Superior temporal gyrus (tissue), 1 donor: ENCODE results near the gene DPAGT1.
"Not testable (repeated sequence)": the region's sequence is repeated elsewhere in the genome, so short reads cannot be mapped to it uniquely, and the experiment has no call there.

Experiments
- DNase-seq: peaks from one replicate; pipeline ENCODE4 v3.0.0-alpha.2; 2016; ENCODE audit errors: extremely low spot score

DPAGT1 gene

DNA sequence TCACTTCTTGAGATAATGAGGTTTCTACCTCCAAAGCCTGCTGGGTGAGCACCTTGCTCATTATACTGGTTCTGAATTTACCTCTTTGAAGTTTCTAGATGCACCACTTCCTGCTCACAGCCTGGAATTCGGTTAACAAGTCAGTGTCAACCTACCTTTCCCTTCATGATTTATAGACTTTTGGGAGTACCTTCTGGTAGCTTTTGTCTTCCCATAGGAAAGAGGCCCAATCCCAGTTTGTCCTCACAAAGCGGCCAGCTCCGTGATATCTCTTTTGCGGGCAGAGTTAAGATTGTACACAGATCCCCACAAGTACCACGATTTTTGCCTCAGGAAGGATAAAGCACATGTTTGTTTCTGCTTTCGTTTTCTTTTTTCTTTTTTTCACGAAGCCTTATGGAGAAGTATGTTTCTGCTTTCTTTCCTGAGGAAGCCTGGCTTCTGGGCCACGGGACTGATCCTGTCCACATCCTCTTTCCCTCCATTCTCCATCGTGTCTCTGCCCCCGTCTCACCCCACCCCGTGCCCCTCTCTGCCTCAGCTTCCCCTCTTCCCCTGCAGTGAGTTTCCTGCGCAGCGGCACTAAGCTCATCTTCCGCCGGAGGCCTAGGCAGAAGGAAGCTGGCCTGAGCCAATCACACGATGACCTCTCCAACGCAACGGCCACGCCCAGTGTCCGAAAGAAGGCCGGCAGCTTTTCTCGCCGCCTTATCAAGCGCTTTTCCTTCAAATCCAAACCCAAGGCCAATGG is 14.0 kb upstream of the DPAGT1 start:
- no peak for DNase-seq

DNA sequence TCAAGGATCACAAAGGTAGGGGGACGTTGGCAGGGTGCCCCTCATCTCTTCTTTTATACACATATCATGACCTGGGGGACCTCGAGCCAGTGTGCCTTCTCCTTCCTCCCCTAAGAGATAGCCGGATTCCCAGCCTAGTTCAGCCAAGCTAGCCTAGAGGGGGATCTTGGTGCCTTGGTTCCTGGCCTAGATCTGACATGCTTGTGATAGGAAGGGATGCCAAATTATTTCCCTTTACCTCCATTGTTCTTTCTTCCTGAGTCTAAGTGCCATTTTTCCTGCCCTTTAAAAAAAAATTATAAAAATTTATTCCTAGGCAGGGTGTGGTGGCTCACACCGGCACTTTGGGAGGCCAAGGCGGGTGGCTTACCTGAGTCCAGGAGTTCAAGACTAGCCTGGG is 12.7 kb upstream of the DPAGT1 start:
- DNase-seq = no peak

DNA sequence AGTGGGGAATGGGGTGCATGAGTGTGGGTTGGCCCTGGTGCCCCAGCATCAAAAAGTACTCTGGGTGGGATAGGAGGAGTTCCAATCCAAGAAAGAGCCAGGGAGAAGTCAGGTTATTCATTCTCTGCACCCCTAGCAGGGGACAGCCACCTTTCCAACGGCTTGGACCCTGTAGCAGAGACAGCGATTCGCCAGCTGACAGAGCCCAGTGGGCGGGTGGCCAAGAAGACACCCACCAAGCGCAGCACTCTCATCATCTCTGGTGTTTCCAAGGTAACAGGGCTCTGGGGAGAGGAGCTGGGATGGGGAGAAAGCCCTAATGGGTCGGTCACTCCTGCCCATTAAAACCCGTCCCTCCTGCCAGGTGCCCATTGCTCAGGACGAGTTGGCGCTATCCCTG is 12.1 kb upstream of the DPAGT1 start:
- DNase-seq = no peak

DNA sequence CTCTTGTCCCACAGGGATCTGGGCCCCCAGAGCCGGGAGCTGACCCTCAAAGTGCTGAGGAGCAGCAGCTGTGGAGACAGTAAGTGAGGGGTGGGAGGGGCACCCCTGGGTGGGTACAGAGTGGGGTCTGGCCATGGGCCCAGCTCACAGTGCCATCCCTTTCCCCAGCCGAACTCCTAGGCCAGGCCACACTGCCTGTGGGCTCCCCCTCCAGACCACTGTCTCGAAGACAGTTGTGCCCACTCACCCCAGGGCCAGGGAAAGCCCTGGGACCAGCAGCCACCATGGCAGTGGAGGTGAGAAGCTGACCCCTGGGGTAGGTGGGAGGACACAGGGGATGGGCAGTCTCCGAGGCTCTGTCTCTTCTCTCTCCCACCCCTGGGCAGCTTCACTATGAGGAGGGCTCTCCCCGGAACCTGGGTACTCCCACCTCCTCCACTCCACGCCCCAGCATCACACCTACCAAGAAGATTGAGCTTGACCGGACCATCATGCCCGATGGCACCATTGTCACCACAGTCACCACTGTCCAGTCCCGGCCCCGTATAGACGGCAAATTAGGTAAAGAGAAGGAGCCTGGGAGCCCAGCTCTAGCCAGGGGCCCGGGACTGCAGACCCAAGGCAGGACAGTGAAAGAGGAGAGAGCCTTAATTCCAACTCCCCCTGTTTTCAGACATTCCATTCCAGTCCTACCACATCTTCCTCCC is 10.8 kb upstream of the DPAGT1 start:
- DNase-seq = no peak

DNA sequence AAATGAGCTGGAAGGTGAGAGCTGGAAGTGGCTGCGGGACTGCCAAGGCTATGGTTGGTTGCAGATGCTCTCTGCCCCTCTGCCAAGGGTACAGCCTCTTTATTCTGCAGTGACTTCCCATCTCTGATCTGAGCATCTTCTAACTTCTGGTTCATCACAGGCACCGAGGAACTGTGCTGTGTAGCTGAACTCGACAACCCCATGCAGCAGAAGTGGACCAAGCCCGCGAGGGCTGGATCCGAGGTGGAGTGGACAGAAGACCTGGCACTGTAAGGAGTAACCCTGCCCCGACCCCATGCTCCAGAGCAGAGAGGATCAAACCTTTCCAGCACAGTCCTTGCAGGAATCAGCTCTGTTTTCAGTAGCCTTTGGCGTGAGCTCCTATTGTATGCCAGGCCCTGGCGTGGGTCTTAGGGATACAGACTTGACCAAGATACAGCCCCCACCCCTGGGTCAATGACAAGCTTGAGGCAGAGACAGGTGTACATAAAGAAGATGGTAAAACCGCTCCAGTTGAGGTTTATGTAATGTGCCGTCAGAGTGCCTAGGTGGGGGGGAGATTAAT is 9.8 kb upstream of the DPAGT1 start:
- no peak for DNase-seq

DNA sequence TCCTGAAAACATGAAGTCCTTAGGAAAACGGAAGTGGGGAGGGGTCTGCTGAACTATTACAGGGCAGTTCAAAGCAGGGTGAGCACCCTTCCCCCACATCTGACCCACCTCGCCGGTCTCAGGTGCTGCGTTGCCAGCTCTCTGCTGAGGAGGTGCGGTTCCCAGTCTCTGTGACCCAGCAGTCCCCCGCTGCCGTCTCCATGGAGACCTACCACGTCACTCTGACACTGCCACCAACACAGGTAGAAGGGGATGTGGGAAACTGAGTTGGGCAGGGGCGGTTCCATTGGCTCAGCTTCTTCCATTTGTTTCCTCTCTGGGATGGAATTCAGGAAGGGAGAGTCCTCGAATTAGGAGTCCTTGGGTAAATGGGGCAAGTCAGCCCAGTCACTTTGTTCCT is 8.8 kb upstream of the DPAGT1 start:
- no peak for DNase-seq

DNA sequence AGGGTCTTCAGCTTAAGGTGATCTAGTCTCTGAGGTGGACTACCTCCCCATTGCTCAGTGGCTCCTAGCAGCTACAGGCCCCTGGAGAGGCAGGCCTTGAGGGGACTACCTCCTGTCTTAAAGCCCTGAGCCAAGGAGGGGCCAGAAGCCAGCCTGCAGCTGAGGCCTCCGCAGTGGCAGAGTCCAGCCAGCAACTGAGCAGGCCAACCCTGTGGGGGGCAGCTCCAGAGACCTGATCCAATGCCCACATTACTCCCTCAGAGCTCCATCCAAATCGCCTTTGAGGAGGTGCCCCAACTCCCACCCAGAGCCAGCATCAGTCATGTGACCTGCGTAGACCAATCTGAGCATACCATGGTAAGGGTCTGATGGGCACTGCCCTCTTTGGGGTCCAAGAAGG is 8.2 kb upstream of the DPAGT1 start:
- no peak for DNase-seq

DNA sequence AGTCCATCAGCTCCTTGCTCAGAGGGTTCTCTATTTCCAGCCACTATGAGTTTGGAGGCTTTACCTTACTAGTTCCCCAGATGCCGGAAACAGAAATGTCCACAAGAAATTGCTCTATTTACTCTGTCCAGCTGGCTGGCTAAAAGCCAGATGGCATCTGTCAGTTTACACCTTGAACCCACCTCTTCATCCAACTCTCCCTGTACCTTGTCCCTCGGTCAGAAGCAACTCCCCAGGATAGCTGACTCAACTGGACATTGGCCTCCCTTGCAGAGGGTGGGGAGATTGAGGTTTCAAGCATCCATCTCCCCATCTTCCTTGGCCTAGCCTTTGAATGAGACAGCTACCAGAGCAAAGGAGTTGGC is 7.2 kb upstream of the DPAGT1 start:
- no peak for DNase-seq

DNA sequence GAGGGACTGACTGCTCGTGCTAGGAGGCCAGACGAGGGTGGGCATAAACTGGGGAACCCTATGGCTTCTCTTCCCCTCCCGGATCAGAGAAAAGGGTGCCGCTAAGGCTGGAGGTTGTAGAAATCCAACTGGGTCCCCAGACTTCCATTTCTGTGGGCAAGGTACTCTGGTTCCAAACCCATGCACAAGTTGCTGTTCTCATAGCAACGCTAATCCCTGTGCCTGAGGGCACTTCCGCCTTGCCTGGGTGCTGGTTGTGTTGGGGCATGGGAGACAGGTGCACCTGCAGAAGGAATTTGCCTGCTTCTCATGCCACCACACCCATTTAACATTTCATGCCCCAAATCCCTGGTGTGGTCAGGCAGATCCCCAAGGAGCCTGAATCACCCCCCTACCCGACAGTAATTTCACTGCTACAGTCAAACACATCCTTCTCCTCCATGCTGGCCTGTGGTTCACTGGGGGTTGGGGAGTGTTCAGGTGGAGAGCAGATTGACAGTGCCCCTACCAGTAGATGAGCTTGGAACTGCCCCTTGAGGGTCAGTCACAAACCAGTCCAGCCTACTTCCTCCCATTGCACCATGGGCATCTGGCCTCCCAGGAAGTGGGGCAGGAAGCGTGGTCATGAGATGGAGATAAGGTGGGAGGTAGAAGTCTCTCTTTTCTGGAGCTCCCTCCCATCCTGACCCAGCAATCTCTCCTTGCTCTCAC is 6.6 kb upstream of the DPAGT1 start:
- DNase-seq = no peak

DNA sequence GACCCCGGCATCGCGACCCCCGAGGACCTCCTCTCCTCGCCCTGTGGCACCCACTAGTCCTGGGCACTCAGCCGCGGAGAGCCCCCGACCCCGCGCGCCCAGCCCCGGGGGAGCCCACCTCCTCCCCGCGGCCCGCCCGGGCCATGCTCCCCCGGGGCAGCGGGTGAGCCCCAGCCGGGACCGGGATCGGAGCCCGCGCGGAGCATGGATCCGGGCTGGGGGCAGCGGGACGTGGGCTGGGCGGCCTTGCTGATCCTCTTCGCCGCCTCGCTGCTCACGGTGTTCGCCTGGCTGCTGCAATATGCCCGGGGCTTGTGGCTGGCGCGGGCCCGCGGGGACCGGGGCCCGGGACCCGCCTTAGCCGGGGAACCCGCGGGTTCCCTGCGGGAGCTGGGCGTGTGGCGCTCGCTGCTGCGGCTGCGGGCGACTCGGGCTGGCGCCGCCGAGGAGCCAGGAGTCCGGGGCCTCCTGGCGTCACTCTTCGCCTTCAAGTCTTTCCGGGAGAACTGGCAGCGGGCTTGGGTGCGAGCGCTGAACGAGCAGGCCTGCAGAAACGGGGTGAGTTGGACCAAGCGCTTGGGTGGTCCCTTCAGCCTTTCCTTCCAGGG is 6.0 kb upstream of the DPAGT1 start:
- DNase-seq = no peak

DNA sequence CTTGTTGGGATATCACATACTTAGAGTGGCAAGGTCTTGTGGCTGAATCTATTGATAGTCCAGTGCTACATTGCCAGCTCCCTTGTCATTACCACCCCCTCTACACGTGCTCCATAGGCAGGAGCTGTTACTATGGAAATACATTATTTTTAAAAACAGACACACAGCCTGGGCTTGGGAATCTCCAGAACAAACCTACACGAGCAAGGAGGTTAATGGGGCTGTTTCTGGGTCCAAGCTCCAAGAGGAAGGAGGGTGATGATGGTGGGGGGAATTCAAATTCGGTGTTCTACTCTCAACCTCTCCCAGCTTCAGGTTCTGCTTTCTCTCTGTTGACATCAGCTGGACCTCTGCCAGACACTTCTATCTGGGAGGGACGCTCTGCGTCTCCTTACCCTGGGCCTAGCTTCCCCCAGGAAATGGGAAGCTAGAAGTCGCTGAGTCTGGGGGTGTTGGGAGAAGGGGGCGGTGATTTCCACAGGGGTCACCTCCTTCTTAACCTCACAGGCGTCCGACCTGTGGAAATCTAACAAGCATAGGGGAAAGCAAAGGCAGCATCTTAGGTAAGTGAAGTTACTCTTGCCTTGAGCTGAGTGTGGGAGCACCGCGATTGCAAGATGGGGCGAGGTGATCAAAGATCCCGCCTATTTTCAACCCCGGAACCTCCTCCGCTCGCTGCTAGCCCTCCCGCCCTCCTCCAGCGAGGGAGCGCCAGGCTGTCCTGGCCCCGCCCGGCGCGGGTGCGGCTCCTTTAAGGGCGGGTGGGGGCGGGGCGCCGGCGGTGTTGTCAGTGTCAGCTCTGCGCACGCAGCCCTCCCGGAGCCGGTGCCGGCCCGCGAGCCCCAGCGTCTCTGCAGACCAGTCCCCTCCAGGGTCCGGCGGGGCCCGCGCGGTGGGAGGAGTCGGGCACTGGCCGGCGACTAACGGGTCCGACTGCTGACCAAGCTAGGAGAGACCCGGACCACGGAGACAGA is 5.2 kb upstream of the DPAGT1 start, which contains the start of gene C2CD2L:
Gene C2CD2L, plus strand, starts transcription at position 781 of the 974 bp plus-strand sequence. CDS start 398 bp downstream, outside the sequence.
- DNase-seq = peak; percentile 84

DNA sequence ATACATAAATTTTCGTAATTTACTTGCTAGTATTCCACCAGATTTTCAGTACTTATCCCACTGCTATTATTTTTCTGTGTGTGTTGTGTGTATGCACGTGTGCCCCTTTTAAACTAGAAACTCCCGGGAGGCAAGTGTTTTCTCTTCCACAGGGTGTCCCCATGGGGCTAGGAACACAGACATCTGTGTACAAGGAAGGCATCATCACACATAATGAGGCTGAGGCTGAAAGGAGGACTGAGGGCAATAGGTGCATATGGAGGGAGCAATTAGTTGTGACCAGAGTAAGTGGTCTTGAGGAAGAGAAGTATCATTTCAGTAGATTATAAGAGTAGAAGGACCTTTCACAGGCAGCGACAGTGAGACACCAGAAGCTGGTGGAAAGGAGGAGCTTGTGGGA is 2.1 kb upstream of the DPAGT1 start:
- peak; percentile 31 for DNase-seq

DNA sequence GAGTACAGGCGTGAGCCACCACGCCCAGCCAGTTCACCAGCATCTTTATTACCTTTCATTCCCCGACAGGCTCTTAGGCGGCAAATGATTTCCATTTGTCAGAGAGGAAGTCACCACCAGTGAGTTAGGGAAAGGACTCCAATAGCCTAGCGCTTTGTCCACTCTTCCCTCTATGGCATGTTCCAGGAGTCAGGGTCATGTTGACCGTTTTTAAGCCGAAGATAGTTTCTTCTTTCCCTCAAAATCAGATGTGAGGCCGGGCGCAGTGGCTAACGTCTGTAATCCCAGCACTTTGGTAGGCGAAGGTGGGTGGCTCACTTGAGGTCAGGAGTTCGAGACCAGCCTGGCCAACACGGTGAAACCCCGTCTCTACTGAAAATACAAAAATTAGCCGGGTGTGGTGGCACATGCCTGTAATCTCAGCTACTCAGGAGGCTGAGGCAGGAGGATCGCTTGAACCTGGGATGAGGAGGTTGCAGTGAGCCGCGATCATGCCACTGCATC is 1.6 kb upstream of the DPAGT1 start:
- DNase-seq = not testable (repeated sequence)

DNA sequence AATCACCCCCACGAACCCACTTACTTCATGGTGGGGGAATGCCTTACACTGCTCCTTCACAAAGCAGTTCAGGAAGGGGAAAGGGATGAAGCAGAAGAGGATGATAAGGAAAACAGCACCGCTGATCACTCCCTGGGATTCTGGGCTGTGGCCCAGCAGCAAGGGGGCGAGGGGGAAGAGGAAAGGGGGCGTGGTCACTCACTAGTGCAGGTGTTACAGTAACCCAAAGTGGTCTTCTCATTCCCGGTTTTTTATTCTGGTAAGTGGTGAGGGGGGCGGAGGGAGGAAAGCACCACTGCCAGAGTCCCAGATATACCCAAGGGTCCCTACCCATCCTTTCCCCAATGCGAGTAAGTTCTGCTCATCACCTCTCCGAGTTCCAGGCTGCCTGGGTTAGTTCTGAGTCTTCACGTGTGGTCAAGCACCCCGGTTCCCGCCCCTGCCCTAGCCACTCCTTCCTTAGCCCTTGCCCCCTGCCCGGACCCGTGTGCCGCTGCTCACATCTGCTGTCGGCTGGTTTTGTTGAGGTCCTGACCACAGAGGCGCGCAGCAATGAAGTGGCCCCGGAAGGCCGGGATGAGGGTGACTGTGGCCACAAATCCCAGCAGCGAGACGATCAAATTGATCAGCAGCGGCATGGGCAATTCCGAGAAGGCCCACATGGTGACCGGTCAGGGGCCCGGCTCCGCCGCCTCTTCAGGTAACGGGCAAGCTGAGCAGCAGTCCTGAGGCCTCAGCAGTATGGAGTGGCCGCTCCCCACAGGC is 477 bp downstream of the DPAGT1 start:
- DNase-seq = no peak

DNA sequence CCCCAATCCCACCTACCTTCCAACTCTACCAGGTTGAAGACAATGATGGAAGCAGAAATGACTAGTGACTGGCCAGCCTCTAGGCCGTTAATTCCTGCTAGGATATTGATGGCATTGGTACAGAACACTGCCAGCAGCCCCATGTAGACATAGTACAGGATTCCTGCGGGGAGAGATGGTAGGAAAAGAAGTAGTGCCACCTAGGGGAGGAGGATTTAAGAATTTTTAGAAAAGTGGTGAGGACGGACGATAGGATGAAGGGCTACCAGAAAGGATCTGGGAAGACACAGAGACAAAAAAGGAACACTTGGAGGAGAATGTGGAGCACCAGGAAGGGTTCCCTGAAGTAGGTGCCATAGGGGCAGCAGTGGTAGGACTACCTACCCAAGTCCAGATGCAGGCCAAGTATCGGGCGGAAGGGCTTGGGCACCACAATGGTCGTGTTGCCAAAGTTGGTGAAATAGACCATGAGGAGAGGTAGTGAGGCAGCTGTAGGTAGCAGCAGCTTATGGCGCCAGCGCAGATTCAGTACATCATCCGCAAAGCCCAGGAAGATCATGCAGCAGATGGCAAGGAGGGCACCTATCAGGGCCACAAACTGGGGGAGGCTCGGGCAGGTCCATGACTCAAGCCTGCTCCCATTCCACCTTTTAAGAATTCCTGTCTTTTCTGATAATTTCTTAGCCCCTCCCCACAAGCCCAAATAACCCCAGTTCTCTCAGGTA is 1.2 kb downstream of the DPAGT1 start:
- DNase-seq = peak; percentile 37

DNA sequence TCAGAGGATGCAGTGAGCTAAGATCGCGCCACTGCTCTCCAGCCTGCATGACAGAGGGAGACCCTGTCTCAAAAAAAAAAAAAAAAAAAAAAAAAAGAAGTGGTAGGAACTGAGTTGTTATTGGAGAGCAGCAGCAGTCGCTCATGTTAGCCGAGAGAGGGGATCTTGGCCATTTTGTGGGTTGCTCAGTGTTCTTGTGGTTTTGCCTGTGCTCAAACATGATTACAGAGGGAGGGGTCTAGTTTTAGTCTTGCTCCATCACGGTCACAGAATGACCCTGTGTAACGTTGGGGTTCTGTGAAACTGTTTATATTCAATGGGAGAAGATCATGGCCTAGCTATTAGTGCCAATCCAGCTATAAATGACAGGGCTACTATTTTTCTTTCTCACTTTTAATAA is 1.9 kb downstream of the DPAGT1 start:
- no peak for DNase-seq

DNA sequence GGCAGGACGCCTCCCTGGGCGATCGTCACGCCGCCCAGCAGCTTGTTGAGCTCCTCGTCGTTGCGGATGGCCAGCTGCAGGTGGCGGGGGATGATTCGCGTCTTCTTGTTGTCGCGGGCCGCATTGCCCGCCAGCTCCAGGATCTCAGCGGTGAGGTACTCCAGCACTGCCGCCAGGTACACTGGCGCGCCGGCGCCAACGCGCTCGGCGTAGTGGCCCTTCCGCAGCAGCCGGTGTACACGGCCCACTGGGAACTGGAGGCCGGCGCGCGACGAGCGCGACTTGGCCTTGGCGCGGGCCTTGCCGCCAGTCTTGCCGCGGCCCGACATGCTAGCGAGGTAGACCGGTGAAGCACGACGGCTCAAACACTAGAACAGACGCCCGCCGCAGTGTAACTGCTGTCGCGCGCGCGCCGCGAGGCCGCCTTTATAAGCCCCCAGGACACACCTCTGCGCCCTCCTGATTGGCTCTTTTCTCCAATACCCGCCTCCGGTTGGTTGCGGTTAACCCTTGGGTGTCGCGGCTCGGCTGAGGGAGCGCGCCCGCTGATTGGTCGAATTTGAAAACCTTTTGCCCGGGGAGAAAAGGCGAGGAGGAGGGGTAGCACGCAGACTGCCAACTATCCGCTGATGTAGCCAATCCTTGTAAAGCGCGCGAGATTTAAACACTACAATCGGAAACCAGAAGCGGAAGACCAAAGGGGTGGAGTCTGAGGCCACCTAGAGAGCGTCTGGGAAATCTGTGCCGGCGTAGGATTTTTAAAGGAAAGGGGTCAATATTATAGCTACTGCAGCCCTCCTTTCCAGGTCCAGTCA is 6.4 kb downstream of the DPAGT1 start:
- peak; percentile 100 for DNase-seq

DNA sequence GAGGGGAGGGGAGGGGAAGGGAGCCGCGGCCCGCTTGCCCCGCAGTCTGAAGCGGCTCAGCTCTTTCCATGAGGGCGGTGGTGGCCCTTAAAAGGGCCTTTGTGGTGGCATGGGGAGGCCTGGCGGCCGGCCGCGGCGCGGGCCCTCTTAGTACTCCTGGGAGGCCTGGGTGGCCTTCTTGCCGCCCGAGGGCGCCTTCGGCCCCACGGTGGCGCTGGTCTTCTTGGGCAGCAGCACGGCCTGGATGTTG is 6.9 kb downstream of the DPAGT1 start:
- DNase-seq = peak; percentile 81
